ENCODE results near the gene RPL26. TPM values are rescaled to one million over a fixed set of nuclear protein-coding genes. Genes with fewer than 3 reads are reported as not detected.
A peak's percentile ranks its signal among the peaks of the same experiment; 100 is the strongest.

Gene RPL26
- total and polyA plus RNA-seq, 2 donors (not counting 3 experiments of a cell fraction or from before 2014, with no cell fraction given): 1,805 to 2,229 TPM

GRCh38 chr17:8420041-8420934, 37.3 kb upstream of the RPL26 start:
- H3K79me2 ChIP-seq (ENCODE audit: control insufficient read depth, insufficient read depth, low read length): no peaks in the 10 kb centered on the region
- H3K4me1 ChIP-seq (ENCODE audit: control insufficient read depth, extremely low read depth, insufficient read depth, low read length): peaks cover 12% of the 10 kb centered on the region
- TF ChIP-seq JUN (IDR thresholded peaks at IDR 0.05; ENCODE audit: borderline replicate concordance, insufficient read depth, insufficient read length, low read depth) (no peak), FOS (IDR thresholded peaks at IDR 0.05; ENCODE audit: borderline replicate concordance, insufficient read depth, low read length) (no peak), POLR2A (IDR thresholded peaks at IDR 0.05; ENCODE audit: low read depth, low read length) (peak; percentile 55), MAX (IDR thresholded peaks at IDR 0.05; ENCODE audit: insufficient read depth, insufficient read length) (no peak), EZH2 (IDR thresholded peaks at IDR 0.05; ENCODE audit: borderline replicate concordance, low read depth, low read length, severe bottlenecking) (no peak), MYC (IDR thresholded peaks at IDR 0.05; ENCODE audit: low read depth, low read length) (no peak), GATA2 (IDR thresholded peaks at IDR 0.05; ENCODE audit: insufficient read depth, insufficient read length, low read depth, low read length) (peak; percentile 49), POLR2AphosphoS5 (IDR thresholded peaks at IDR 0.05; ENCODE audit: insufficient read depth, low read depth, low read length) (peak; percentile 43)
- no peaks in the 10 kb centered on the region for H4K20me1 ChIP-seq (replicated peaks; ENCODE audit: control insufficient read depth, extremely low read depth, insufficient read depth, low read length)
- H3K4me2 ChIP-seq (ENCODE audit: insufficient read depth, low read length): no peak overlapping the region
- no peak overlapping the region for H3K9ac ChIP-seq (replicated peaks; ENCODE audit: extremely low read depth, insufficient read depth, low read length)
- ChIA-PET POLR2A (interaction anchor here (0.8 kb wide), 1 partner anchor 60 kb away, joined by 3 read pairs; no protein-coding TSS in a partner anchor), CTCF (interaction anchor here (0.9 to 4.0 kb wide), 10 partner anchors 9 to 366 kb away, joined by 3 to 29 read pairs (median 4); partner anchors contain the start of gene NDEL1)
- dilution Hi-C loops (cut with MboI; ENCODE audit: extremely low pct_ligation_motif_present, low sequenced_read_pairs) (no loop called here), intact Hi-C loops (cut with micrococcal nuclease) (no loop called here)
- H3K27me3 ChIP-seq (ENCODE audit: control insufficient read depth in 2 of 2, insufficient read depth in 2 of 2, low read length in 2 of 2): peaks cover 2 to 6% of the 10 kb centered on the region in 2 experiments
- H3K27ac ChIP-seq (ENCODE audit: insufficient read depth, low read depth, low read length): no peak overlapping the region
- H3K9me1 ChIP-seq (replicated peaks; ENCODE audit: control insufficient read depth, extremely low read depth, insufficient read depth, low read length): no peaks in the 10 kb centered on the region
- peak; percentile 98 for DNase-seq (ENCODE audit: low read depth, low spot score)
- no peak overlapping the region for H2AFZ ChIP-seq (ENCODE audit: low read depth, low read length)
- FAIRE-seq: peak; percentile 59
- H3K9me3 ChIP-seq (replicated peaks; ENCODE audit: control insufficient read depth, insufficient read depth, low read length): no peaks in the 10 kb centered on the region
- no TSS peak for BruUV-seq (replicated peaks)
- H3K36me3 ChIP-seq (ENCODE audit: control insufficient read depth in 2 of 2, extremely low read depth in 1 of 2, insufficient read depth in 2 of 2, low read length in 2 of 2): no peaks in the 10 kb centered on the region
- H3K4me3 ChIP-seq (replicated peaks in 1 of 3; ENCODE audit: insufficient read depth in 1 of 3, low read depth in 1 of 3, low read length in 3 of 3): no peak overlapping the region

All from endothelial cell of umbilical vein (primary cell).